HepG2 (cell line): ENCODE results near the gene TEAD1. TPM values are rescaled to one million over a fixed set of nuclear protein-coding genes. Genes with fewer than 3 reads are reported as not detected.

Source experiments
- ATAC-seq: fragments of 200-7000 bp; cut with Tn5 transposase; 3 replicates; pipeline ENCODE4 v1.9.1; 2020; ENCODE audit warnings: mild to moderate bottlenecking, moderate library complexity
- BruUV-seq: library from RNA; stranded (reverse); fragments of 400-500 nt; replicated peaks from 2 replicates; lab custom pipeline; 2021; lab: Mats Ljungman, UMichigan
- CTCF ChIA-PET: fragments of 300-600 bp; formaldehyde crosslinking; extraction: SDS; loops from one replicate; lab custom pipeline; 2021; ENCODE audit warnings: low total read pairs, inconsistent platforms, low intra/inter-chr PET ratio; lab: Yijun Ruan, JAX
- POLR2A ChIA-PET: fragments of 350-600 bp; sonication (Branson Sonifier 250); formaldehyde crosslinking; loops from one replicate; lab custom pipeline; 2020; ENCODE audit warnings: antibody characterized with exemption, inconsistent platforms; lab: Yijun Ruan, JAX
- DNase-seq: peaks from one replicate; pipeline ENCODE4 v3.0.0-alpha.2; 2015; ENCODE audit warnings: low spot score
- FAIRE-seq: peaks from 3 replicates; lab custom pipeline; 2011; peaks lifted over from hg19 to GRCh38; lab: Jason Lieb, UNC
- H2AFZ ChIP-seq: one replicate; pipeline ENCODE4 v1.6.1; 2011; ENCODE audit warnings: low read length, inconsistent platforms
- H3K27ac ChIP-seq: fragments of 300-600 bp; 3 replicates; pipeline ENCODE4 v1.8.0; 2011; ENCODE audit warnings: mixed run types, mild to moderate bottlenecking, mixed read lengths, low read length, inconsistent platforms; ENCODE audit not compliant: insufficient read depth; ENCODE audit errors: extremely low read length
- H3K27me3 ChIP-seq, 2 experiments: fragments of 200-600 bp in 1 of 2; 2 replicates in 1 of 2; 3 replicates in 1 of 2; pipeline versions ENCODE4 v1.6.0 to v1.8.0; 2011; ENCODE audit warnings: low read length in 2 of 2, mild to moderate bottlenecking in 2 of 2, moderate library complexity in 2 of 2, inconsistent platforms in 1 of 2; ENCODE audit not compliant: insufficient read depth in 2 of 2, control insufficient read depth in 1 of 2
- H3K36me3 ChIP-seq, 2 experiments: fragments of 200-600 bp in 1 of 2; replicated peaks in 1 of 2; 2 replicates in 1 of 2; 3 replicates in 1 of 2; pipeline versions ENCODE4 v1.5.1 to v1.8.0; 2011; ENCODE audit warnings: low read length in 2 of 2, inconsistent platforms in 1 of 2; ENCODE audit not compliant: insufficient read depth in 2 of 2, control insufficient read depth in 1 of 2
- H3K4me1 ChIP-seq: 2 replicates; pipeline ENCODE4 v1.5.1; 2012; ENCODE audit warnings: low read length, inconsistent platforms; ENCODE audit not compliant: insufficient read depth
- H3K4me2 ChIP-seq: 2 replicates; pipeline ENCODE4 v1.6.0; 2011; ENCODE audit warnings: low read depth, low read length, inconsistent platforms
- H3K4me3 ChIP-seq, 3 experiments: fragments of 200-600 bp in 1 of 3; sonication (generic), shearing (Covaris generic) in 1 of 3; replicated peaks in 1 of 3; 2 replicates each; pipeline ENCODE4 v1.5.1; 2011 to 2016; ENCODE audit warnings: low read length in 3 of 3, inconsistent platforms in 2 of 3, low read depth in 2 of 3, mild to moderate bottlenecking in 2 of 3, control low read depth in 1 of 3, mixed read lengths in 1 of 3; ENCODE audit not compliant: insufficient read depth in 1 of 3
- H3K79me2 ChIP-seq: one replicate; pipeline ENCODE4 v1.6.1; 2011; ENCODE audit warnings: low read length, inconsistent platforms; ENCODE audit not compliant: insufficient read depth
- H3K9ac ChIP-seq: 2 replicates; pipeline ENCODE4 v1.6.0; 2011; ENCODE audit warnings: mild to moderate bottlenecking, low read depth, low read length, inconsistent platforms; ENCODE audit not compliant: insufficient read depth
- H3K9me3 ChIP-seq: 2 replicates; pipeline ENCODE4 v1.5.1; 2012; ENCODE audit warnings: mild to moderate bottlenecking, low read length
- H4K20me1 ChIP-seq: 2 replicates; pipeline ENCODE4 v1.6.0; 2011; ENCODE audit warnings: inconsistent platforms, mild to moderate bottlenecking, low read length, moderate library complexity; ENCODE audit not compliant: insufficient read depth
- KLF16 ChIP-seq, 2 experiments: sonication (generic) in 1 of 2; formaldehyde crosslinking in 1 of 2; IDR thresholded peaks; 2 replicates each; pipeline versions ENCODE4 v1.6.1 to v1.8.0; 2016 to 2023; ENCODE audit warnings: missing genetic modification reagents in 2 of 2, missing compliant biosample characterization in 1 of 2
- MIER3 ChIP-seq: IDR thresholded peaks from 2 replicates; pipeline ENCODE4 v1.6.1; 2016; ENCODE audit warnings: missing compliant biosample characterization, borderline replicate concordance
- NFIC ChIP-seq: IDR thresholded peaks from 2 replicates; pipeline ENCODE4 v1.6.1; 2012; ENCODE audit warnings: mild to moderate bottlenecking, low read length, inconsistent platforms
- PHF21A ChIP-seq: sonication (generic); formaldehyde crosslinking; IDR thresholded peaks from 2 replicates; pipeline ENCODE4 v1.5.0; 2020; ENCODE audit warnings: mild to moderate bottlenecking, missing genetic modification reagents
- ZNF556 ChIP-seq: sonication (generic); formaldehyde crosslinking; IDR thresholded peaks from 2 replicates; pipeline ENCODE4 v1.4.0; 2020; ENCODE audit warnings: mild to moderate bottlenecking, missing genetic modification reagents, borderline replicate concordance
- WGBS: methylation state at CpG from one replicate; pipeline ENCODE4 v1.1.6; 2017; ENCODE audit warnings: low lambda C conversion rate; 5-methylcytosine and 5-hydroxymethylcytosine counted together
- in situ Hi-C: cut with HindIII; loops from 2 replicates; pipeline ENCODE4 v1.10.0; 2017; ENCODE audit warnings: low pct_unique_long_range_greater_than_20kb; ENCODE audit not compliant: extremely low pct_ligation_motif_present
- intact Hi-C: fragments of 100-400 bp; cut with micrococcal nuclease; formaldehyde crosslinking; loops from one replicate; pipeline ENCODE4 v1.10.0; 2022; ENCODE audit not compliant: unreplicated experiment
- polyA plus RNA-seq, 8 experiments: library from polyadenylated mRNA; depleted of rRNA in 3 of 8; stranded (reverse) in 7 of 8; unstranded in 1 of 8; fragments of >200 nt; fragmentation: Illumina TruSeq in 4 of 8; extraction: Trizol in 4 of 8; gene quantifications; 2 replicates each; pipeline versions ENCODE4 v1.2.1 to v1.2.3, GENCODE V29; 2011 to 2016; ENCODE audit warnings: low read depth in 4 of 8, missing spikeins in 1 of 8, mixed read lengths in 1 of 8; ENCODE audit not compliant: insufficient read depth in 1 of 8
- total RNA-seq, 5 experiments: library from RNA; depleted of rRNA; stranded (reverse); fragments of >200 nt; fragmentation: Illumina TruSeq; extraction: Trizol; gene quantifications; 2 replicates each; pipeline ENCODE4 v1.2.3, GENCODE V29; 2016; ENCODE audit warnings: low read depth in 1 of 5
- TF ChIP-seq, protein P1 (sequence below): sonication (generic); formaldehyde crosslinking; IDR thresholded peaks from 2 replicates; pipeline ENCODE4 v1.4.0; 2020; ENCODE audit warnings: missing genetic modification reagents, mild to moderate bottlenecking, borderline replicate concordance
- TF ChIP-seq, protein P2 (sequence below): sonication (generic); formaldehyde crosslinking; IDR thresholded peaks from 2 replicates; pipeline ENCODE4 v1.5.0; 2020; ENCODE audit warnings: missing genetic modification reagents, mild to moderate bottlenecking, borderline replicate concordance

The TEAD1 gene
- total and polyA plus RNA-seq, 2 of the 13 experiments (the other 11 are each of a cell fraction or from before 2014, with no cell fraction given) = 20.1 to 30.5 TPM

DNA sequence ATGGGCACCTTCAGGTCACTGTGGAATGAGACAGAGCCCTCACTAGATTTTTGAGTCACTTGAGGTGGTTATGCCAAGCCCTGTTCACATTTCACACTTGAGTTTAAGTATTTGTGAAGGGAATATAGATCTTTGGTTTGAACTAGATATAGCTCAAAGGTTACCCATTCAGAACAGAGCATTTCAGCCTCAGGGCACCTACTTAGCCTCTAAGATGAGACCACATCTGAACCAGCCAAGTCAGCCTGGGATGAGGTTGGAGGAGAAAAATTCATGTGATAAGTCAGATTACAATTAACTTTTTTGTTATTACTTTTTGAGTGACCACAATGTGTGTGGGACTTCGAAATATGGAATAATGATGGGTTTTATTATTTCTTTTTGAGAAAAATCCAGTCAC lies 127.8 kb downstream of the TEAD1 start:
- POLR2A ChIA-PET = interaction anchor here (2.9 kb wide), 1 partner anchor 43 kb away, joined by 19 read pairs; no protein-coding TSS in a partner anchor
- CTCF ChIA-PET = no interaction called here
- Histone ChIP-seq H3K9me3 (no peaks in the 10 kb centered on the region), H3K79me2 (peaks cover 40% of the 10 kb centered on the region), H4K20me1 (no peaks in the 10 kb centered on the region), H3K36me3 (0 out of 5 replicates have a peak, but pooled peaks cover 1 to 2% of the 10 kb centered on the region in 2 experiments), H3K4me3 (no peak overlapping the region), H3K27ac (peak overlapping the region; percentile 96), H3K4me1 (peaks cover 88% of the 10 kb centered on the region), H3K4me2 (peak overlapping the region; percentile 28; the same call in 1 of the 2 replicates), H3K9ac (peak overlapping the region; percentile 57), H3K27me3 (no peaks in the 10 kb centered on the region), H2AFZ (no peak overlapping the region)
- in situ Hi-C loops = no loop called here
- no peak for ATAC-seq
- 95% methylated on average over 1 of the region's 1 CpG for WGBS
- DNase-seq = no peak
- BruUV-seq = no TSS peak
- FAIRE-seq = no peak
- intact Hi-C loops = loop anchor here (1.0 to 5.0 kb wide), 4 partner anchors 27 to 125 kb away; no protein-coding TSS in a partner anchor
- TF ChIP-seq, protein P1, sequence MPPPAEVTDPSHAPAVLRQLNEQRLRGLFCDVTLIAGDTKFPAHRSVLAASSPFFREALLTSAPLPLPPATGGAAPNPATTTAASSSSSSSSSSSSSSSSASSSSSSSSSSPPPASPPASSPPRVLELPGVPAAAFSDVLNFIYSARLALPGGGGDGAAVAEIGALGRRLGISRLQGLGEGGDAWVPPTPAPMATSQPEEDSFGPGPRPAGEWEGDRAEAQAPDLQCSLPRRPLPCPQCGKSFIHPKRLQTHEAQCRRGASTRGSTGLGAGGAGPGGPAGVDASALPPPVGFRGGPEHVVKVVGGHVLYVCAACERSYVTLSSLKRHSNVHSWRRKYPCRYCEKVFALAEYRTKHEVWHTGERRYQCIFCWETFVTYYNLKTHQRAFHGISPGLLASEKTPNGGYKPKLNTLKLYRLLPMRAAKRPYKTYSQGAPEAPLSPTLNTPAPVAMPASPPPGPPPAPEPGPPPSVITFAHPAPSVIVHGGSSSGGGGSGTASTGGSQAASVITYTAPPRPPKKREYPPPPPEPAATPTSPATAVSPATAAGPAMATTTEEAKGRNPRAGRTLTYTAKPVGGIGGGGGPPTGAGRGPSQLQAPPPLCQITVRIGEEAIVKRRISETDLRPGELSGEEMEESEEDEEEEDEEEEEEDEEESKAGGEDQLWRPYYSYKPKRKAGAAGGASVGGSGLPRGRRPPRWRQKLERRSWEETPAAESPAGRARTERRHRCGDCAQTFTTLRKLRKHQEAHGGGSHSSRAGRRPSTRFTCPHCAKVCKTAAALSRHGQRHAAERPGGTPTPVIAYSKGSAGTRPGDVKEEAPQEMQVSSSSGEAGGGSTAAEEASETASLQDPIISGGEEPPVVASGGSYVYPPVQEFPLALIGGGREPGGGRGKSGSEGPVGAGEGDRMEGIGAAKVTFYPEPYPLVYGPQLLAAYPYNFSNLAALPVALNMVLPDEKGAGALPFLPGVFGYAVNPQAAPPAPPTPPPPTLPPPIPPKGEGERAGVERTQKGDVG (CRISPR knock-in tag) = no peak
- no peak for TF ChIP-seq PHF21A (CRISPR knock-in tag)
- TF ChIP-seq, protein P2, sequence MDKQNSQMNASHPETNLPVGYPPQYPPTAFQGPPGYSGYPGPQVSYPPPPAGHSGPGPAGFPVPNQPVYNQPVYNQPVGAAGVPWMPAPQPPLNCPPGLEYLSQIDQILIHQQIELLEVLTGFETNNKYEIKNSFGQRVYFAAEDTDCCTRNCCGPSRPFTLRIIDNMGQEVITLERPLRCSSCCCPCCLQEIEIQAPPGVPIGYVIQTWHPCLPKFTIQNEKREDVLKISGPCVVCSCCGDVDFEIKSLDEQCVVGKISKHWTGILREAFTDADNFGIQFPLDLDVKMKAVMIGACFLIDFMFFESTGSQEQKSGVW (CRISPR knock-in tag) = no peak
- TF ChIP-seq KLF16 (CRISPR knock-in tag; IDR thresholded peaks at IDR 0.05) = no peak
- TF ChIP-seq NFIC = no peak
- no peak for TF ChIP-seq MIER3
- TF ChIP-seq ZNF556 (CRISPR knock-in tag) = no peak
